PC-9 (cell line): ENCODE measurements around the gene CCPG1.

Source experiments
- CTCF ChIP-seq: fragments of 200-600 bp; sonication (generic); conservative IDR thresholded peaks from 2 replicates; pipeline ENCODE4 v1.6.1; 2017; ENCODE audit warnings: mixed run types, antibody characterized with exemption, mild to moderate bottlenecking, moderate library complexity
- EZH2 ChIP-seq: fragments of 200-600 bp; sonication (generic); IDR thresholded peaks from 2 replicates; pipeline ENCODE4 v1.8.0; 2017; ENCODE audit warnings: antibody characterized with exemption, low read depth

GRCh38 chr15:55389264-55389607, 18.9 kb downstream of the CCPG1 start:
- TF ChIP-seq CTCF (no peak), EZH2 (no peak)
